ENCODE measurements around the gene CORO6. TPM values are rescaled to one million over a fixed set of nuclear protein-coding genes. Genes with fewer than 3 reads are reported as not detected.
A peak's percentile ranks its signal among the peaks of the same experiment; 100 is the strongest.

Gene CORO6
- total RNA-seq, 4 donors from 2014 or later: 1.4 to 13.7 (median 6.6) TPM

DNA sequence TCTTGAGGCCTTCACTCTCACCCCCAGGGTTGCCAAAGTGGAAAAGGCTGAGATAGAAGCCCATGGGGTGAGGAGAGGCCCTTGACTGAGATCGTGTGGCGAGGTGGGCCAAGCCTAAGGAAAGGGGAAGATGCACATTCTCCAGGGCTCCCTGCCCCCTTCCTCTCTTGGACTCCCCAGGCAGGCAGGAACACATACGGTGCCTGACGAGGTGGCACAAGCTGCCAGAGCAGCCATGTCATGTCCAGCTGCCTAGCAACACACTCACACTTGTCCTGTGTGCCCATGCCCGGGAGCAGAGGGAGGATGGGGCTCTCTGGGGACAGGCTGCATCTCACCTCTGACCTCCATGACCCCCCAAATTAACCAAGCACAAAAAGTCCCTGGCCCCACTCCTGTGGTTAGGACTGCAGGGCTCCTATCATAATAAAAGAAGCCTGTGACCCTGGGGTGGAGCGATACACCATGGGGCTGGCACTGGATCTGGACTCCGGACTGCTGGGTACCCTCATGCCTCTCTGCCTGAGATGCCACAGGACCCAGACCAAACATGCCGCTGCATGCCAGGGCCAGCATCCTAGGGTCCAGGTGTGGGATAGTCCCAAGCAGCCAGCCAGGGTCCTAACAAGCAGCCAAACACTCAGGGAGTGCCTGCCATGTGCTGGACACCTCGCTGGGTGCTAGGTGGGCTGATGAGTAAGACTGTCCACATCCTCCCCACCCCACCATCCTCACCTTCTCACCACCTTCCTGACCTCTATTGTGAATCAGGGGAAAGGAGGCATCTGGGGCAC lies 35.8 kb downstream of the CORO6 start:
- no peak for TF ChIP-seq EP300 (IDR thresholded peaks at IDR 0.05)
- no peak for TF ChIP-seq POLR2A (IDR thresholded peaks at IDR 0.05)
- TF ChIP-seq, protein P1, sequence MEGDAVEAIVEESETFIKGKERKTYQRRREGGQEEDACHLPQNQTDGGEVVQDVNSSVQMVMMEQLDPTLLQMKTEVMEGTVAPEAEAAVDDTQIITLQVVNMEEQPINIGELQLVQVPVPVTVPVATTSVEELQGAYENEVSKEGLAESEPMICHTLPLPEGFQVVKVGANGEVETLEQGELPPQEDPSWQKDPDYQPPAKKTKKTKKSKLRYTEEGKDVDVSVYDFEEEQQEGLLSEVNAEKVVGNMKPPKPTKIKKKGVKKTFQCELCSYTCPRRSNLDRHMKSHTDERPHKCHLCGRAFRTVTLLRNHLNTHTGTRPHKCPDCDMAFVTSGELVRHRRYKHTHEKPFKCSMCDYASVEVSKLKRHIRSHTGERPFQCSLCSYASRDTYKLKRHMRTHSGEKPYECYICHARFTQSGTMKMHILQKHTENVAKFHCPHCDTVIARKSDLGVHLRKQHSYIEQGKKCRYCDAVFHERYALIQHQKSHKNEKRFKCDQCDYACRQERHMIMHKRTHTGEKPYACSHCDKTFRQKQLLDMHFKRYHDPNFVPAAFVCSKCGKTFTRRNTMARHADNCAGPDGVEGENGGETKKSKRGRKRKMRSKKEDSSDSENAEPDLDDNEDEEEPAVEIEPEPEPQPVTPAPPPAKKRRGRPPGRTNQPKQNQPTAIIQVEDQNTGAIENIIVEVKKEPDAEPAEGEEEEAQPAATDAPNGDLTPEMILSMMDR (IDR thresholded peaks at IDR 0.05): no peak
- TF ChIP-seq POLR2AphosphoS5 (IDR thresholded peaks at IDR 0.05): no peak
- no peaks in the 10 kb centered on the region for H3K9me3 ChIP-seq
- 50% methylated on average over 6 of the region's 9 CpGs for whole genome bisulfite sequencing
- peaks cover 92% of the 10 kb centered on the region for H3K4me1 ChIP-seq
- peaks cover 1% of the 10 kb centered on the region for H3K36me3 ChIP-seq
- H3K4me3 ChIP-seq: no peak overlapping the region
- no peaks in the 10 kb centered on the region for H3K27me3 ChIP-seq
- H3K27ac ChIP-seq: no peak overlapping the region
- no peak for DNase-seq (ENCODE audit: low spot score in 2 of 2)

DNA sequence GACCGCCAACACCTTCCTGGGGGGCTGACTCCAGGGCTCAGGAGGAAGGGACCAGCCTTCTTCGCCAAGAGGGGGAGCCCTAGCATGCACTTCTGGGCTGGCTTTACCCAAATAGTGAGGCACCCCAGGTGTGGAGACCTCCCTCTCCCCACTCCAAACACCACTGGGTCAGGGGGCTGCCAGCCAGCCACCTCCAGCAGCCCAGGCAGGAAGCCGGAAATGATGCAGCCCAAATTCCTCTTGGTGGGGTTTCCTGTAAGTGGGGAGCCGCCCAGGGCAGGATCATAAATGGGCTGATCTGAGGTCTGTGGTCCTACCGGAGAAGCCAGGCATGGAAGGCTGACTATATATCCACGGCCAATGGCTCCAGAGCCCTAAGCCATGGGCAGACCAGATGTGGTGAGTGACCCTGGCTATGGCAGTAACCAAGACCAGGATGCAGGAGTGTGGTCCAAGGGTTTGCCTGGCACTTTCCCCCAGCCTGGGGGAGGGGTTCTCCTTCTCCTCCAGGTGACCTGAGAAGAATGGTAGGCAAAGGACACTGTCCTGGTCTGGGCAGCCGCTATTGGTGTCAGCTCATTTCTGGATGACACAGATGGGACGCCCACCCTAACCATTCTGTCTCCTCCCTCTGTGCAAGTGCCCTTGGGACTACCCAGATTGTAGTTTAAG lies 37.5 kb downstream of the CORO6 start:
- peaks cover 90% of the 10 kb centered on the region for H3K4me1 ChIP-seq
- no peaks in the 10 kb centered on the region for H3K27me3 ChIP-seq
- no peaks in the 10 kb centered on the region for H3K9me3 ChIP-seq
- WGBS: 77% methylated on average over 7 of the region's 8 CpGs
- peak overlapping the region; percentile 32 for H3K4me3 ChIP-seq
- peak overlapping the region; percentile 66 for H3K27ac ChIP-seq
- peak in 1 of 2 donors; percentile 71 for DNase-seq (ENCODE audit: low spot score in 2 of 2)
- TF ChIP-seq EP300 (IDR thresholded peaks at IDR 0.05) (no peak), POLR2AphosphoS5 (IDR thresholded peaks at IDR 0.05) (peak in 1 of 3 donors; percentile 9), POLR2A (IDR thresholded peaks at IDR 0.05) (no peak)
- peaks cover 7% of the 10 kb centered on the region for H3K36me3 ChIP-seq

DNA sequence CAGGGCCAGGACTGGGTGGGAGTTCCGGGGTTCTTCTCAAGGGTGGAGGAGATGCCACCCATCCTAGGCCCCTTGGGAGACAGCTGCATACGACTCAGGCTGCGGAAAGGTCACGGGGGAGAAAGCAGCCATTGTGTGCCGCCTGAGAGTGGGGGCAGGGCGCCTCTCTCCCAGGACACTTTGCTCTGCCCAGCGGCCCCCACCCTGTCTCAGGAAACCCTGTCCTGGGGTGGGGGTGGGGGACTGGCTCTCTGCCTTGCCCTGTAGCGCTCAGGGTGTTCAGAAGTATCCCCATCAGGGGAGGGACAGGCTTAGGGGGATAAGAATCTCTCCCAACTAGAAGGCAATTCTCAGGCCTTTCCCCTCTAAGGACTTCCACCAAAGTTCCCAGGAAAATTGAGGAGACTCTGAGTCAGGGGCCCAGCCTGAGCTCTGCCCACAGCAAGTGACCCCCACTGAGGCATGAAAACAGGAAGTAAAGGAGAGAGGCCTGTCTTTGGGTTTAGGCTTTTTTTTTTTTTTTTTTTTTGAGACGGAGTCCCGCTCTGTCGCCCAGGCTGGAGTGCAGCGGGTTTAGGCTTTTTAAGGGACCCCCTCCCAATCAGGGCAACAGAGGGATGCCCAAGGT lies 38.1 kb downstream of the CORO6 start:
- H3K27me3 ChIP-seq: no peaks in the 10 kb centered on the region
- peak overlapping the region; percentile 32 for H3K4me3 ChIP-seq
- H3K9me3 ChIP-seq: no peaks in the 10 kb centered on the region
- 88% methylated on average over 9 of the region's 12 CpGs for WGBS
- H3K27ac ChIP-seq: peak overlapping the region; percentile 66
- TF ChIP-seq, protein P1 (IDR thresholded peaks at IDR 0.05): no peak
- TF ChIP-seq POLR2A (IDR thresholded peaks at IDR 0.05) (no peak), EP300 (IDR thresholded peaks at IDR 0.05) (no peak), POLR2AphosphoS5 (IDR thresholded peaks at IDR 0.05) (no peak)
- peaks cover 11% of the 10 kb centered on the region for H3K36me3 ChIP-seq
- DNase-seq (ENCODE audit: low spot score in 2 of 2): peak in 1 of 2 donors; percentile 61
- peaks cover 89% of the 10 kb centered on the region for H3K4me1 ChIP-seq

DNA sequence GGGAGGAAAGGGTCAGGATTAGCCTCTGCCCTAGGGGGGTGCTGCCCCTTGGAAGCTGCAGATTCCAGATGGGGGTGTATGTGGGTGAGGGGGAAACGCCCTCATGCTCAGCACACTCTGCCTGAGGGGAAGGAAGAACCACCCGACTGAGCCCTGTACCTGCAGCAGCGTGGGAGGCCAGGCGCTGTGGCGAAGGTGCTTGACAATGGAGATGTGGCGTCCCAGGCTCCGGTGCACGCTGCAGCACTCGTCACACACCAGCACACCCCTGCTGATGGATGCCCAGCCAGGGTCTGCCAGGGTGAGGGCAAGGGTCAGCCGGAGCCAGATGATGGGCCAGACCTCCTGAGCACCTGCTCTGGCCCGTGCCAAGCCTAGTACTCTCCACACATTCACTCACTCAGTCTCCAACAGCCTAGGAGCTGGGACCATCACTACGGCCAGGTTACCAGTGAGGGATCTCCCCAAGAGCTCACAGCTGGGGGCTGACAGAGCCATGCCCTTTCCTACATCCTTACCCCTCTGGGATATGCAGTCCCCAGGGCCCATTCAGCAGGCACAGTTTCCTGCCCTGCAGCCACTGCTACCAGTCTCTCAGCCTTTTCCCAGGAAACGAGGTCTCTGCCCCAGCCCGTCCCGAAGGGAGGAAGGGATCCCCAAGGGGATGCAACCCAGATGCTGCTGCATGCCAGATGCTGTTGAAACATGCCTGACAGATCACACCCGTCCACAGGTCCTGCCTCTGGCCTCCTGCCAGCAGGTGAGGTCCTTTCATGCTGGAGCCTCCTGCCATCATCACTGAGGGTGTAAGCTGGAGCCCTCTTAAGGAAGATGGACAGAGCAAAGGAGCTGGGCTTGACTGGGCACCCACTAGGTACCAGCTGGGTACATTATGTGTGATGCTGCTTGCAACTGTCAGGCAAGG lies 39.1 kb downstream of the CORO6 start:
- H3K27me3 ChIP-seq: no peaks in the 10 kb centered on the region
- peak overlapping the region; percentile 66 for H3K27ac ChIP-seq
- DNase-seq (ENCODE audit: low spot score in 2 of 2): peak in 1 of 2 donors; percentile 68
- WGBS: 22% methylated on average over 3 of the region's 16 CpGs
- H3K4me1 ChIP-seq: peaks cover 86% of the 10 kb centered on the region
- TF ChIP-seq, protein P1 (IDR thresholded peaks at IDR 0.05): no peak
- no peak for TF ChIP-seq POLR2A (IDR thresholded peaks at IDR 0.05)
- no peak for TF ChIP-seq EP300 (IDR thresholded peaks at IDR 0.05)
- no peak for TF ChIP-seq POLR2AphosphoS5 (IDR thresholded peaks at IDR 0.05)
- no peak overlapping the region for H3K4me3 ChIP-seq
- H3K9me3 ChIP-seq: no peaks in the 10 kb centered on the region
- peaks cover 18% of the 10 kb centered on the region for H3K36me3 ChIP-seq

DNA sequence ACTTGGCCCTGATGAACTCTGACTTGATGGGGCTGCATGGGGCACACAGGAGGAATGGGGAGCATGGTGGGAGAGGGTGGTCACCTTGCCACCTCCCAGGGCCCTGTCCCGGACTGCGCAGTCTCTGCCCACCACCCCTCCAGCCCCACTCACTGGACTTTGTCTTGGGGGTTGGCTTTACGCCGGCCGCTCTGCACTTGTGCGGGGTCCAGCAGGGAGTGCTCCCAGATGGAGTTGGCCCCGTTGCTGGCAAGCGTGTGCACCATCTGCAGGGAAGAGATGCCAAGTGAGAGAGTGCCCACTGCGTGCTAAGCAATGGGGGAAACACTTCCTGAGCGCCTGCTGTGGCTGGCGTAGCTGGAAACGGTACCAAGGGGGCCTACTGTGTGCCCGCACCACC lies 39.9 kb downstream of the CORO6 start:
- TF ChIP-seq EP300 (IDR thresholded peaks at IDR 0.05) (no peak), POLR2AphosphoS5 (IDR thresholded peaks at IDR 0.05) (no peak), POLR2A (IDR thresholded peaks at IDR 0.05) (no peak)
- TF ChIP-seq, protein P1 (IDR thresholded peaks at IDR 0.05): no peak
- H3K36me3 ChIP-seq: peaks cover 26% of the 10 kb centered on the region
- no peaks in the 10 kb centered on the region for H3K9me3 ChIP-seq
- peaks cover 82% of the 10 kb centered on the region for H3K4me1 ChIP-seq
- H3K27ac ChIP-seq: no peak overlapping the region
- DNase-seq (ENCODE audit: low spot score in 2 of 2): no peak
- 77% methylated on average over 11 of the region's 13 CpGs for WGBS
- H3K4me3 ChIP-seq: no peak overlapping the region
- no peaks in the 10 kb centered on the region for H3K27me3 ChIP-seq
